IMR-90 (cell line): Measurements from ENCODE around the gene AMN. TPM values are rescaled to one million over a fixed set of nuclear protein-coding genes. Genes with fewer than 3 reads are reported as not detected.

Source experiments
- ATAC-seq: fragments of 200-7000 bp; cut with Tn5 transposase; 2 replicates; pipeline ENCODE4 v1.9.1; 2020; ENCODE audit warnings: low read depth, mild to moderate bottlenecking, moderate library complexity
- BruUV-seq: library from RNA; stranded (reverse); fragments of 400-500 nt; replicated peaks from 2 replicates; lab custom pipeline; 2021; lab: Mats Ljungman, UMichigan
- CTCF ChIA-PET: fragments of 300-600 bp; formaldehyde crosslinking; extraction: SDS; loops from one replicate; lab custom pipeline; 2021; ENCODE audit warnings: antibody characterized with exemption; lab: Yijun Ruan, JAX
- POLR2A ChIA-PET: fragments of 300-600 bp; sonication (Branson Sonifier 250); formaldehyde crosslinking; loops from one replicate; lab custom pipeline; 2022; ENCODE audit warnings: antibody characterized with exemption; ENCODE audit not compliant: unreplicated experiment; lab: Charles Lee
- DNase-seq: peaks from one replicate; pipeline ENCODE4 v3.0.0; 2013
- H2AFZ ChIP-seq: replicated peaks from 2 replicates; pipeline ENCODE3; 2013; ENCODE audit warnings: low read length, mild to moderate bottlenecking; ENCODE audit not compliant: poor library complexity
- H2AK5ac ChIP-seq: 2 replicates; pipeline ENCODE4 v1.6.1; 2013; ENCODE audit warnings: low read depth, low read length, inconsistent platforms
- H2AK9ac ChIP-seq: replicated peaks from 2 replicates; pipeline ENCODE3; 2013; ENCODE audit warnings: mild to moderate bottlenecking, low read depth, low read length, moderate library complexity; ENCODE audit not compliant: poor library complexity
- H2BK120ac ChIP-seq: 2 replicates; pipeline ENCODE4 v1.6.1; 2013; ENCODE audit warnings: low read depth, low read length, inconsistent platforms
- H2BK15ac ChIP-seq: 3 replicates; pipeline ENCODE4 v1.6.1; 2013; ENCODE audit warnings: low read depth, low read length, inconsistent platforms
- H2BK20ac ChIP-seq: 2 replicates; pipeline ENCODE4 v1.6.1; 2013; ENCODE audit warnings: low read depth, mild to moderate bottlenecking, inconsistent platforms, low read length, moderate library complexity
- H2BK5ac ChIP-seq: 2 replicates; pipeline ENCODE4 v1.6.1; 2013; ENCODE audit warnings: mild to moderate bottlenecking, low read depth, low read length, inconsistent platforms; ENCODE audit not compliant: poor library complexity, severe bottlenecking
- H3K14ac ChIP-seq: replicated peaks from 2 replicates; pipeline ENCODE4 v1.6.1; 2013; ENCODE audit warnings: low read depth, low read length, inconsistent platforms
- H3K18ac ChIP-seq: 2 replicates; pipeline ENCODE4 v1.6.1; 2013; ENCODE audit warnings: low read depth, low read length, control low read depth
- H3K23ac ChIP-seq: 2 replicates; pipeline ENCODE4 v1.6.1; 2013; ENCODE audit warnings: low read depth, low read length, inconsistent platforms
- H3K27ac ChIP-seq: 2 replicates; pipeline ENCODE4 v1.5.1; 2013; ENCODE audit warnings: mild to moderate bottlenecking, control low read depth, low read length; ENCODE audit not compliant: insufficient read depth
- H3K27me3 ChIP-seq: 2 replicates; pipeline ENCODE4 v1.6.1; 2013; ENCODE audit warnings: low read length; ENCODE audit not compliant: control insufficient read depth, insufficient read depth
- H3K36me3 ChIP-seq: 2 replicates; pipeline ENCODE4 v1.6.1; 2013; ENCODE audit warnings: low read length, mixed read lengths; ENCODE audit not compliant: control insufficient read depth, insufficient read depth
- H3K4ac ChIP-seq: 2 replicates; pipeline ENCODE4 v1.6.1; 2013; ENCODE audit warnings: low read depth, low read length, inconsistent platforms
- H3K4me1 ChIP-seq: 2 replicates; pipeline ENCODE4 v1.6.1; 2013; ENCODE audit warnings: low read length, mixed read lengths; ENCODE audit not compliant: control insufficient read depth, insufficient read depth
- H3K4me2 ChIP-seq: 2 replicates; pipeline ENCODE4 v1.6.1; 2013; ENCODE audit warnings: low read depth, mild to moderate bottlenecking, control low read depth, low read length, moderate library complexity
- H3K4me3 ChIP-seq: 2 replicates; pipeline ENCODE4 v1.5.1; 2013; ENCODE audit warnings: low read depth, mild to moderate bottlenecking, control low read depth, low read length, moderate library complexity; ENCODE audit not compliant: insufficient read depth
- H3K56ac ChIP-seq: 2 replicates; pipeline ENCODE4 v1.6.1; 2013; ENCODE audit warnings: low read length, inconsistent platforms; ENCODE audit not compliant: insufficient read depth; ENCODE audit errors: extremely low read depth
- H3K79me1 ChIP-seq, 2 experiments: 2 replicates each; pipeline ENCODE4 v1.6.1; 2013; ENCODE audit warnings: low read length in 2 of 2, inconsistent platforms in 1 of 2, low read depth in 1 of 2
- H3K9ac ChIP-seq: 2 replicates; pipeline ENCODE4 v1.6.1; 2013; ENCODE audit warnings: low read depth, low read length, control low read depth
- H3K9me1 ChIP-seq: 2 replicates; pipeline ENCODE4 v1.6.1; 2013; ENCODE audit warnings: low read length, inconsistent platforms; ENCODE audit not compliant: insufficient read depth
- H3K9me3 ChIP-seq: 2 replicates; pipeline ENCODE4 v1.6.1; 2013; ENCODE audit warnings: low read length; ENCODE audit not compliant: control insufficient read depth, insufficient read depth
- H4K20me1 ChIP-seq: 2 replicates; pipeline ENCODE4 v1.6.1; 2013; ENCODE audit warnings: low read length, inconsistent platforms; ENCODE audit not compliant: insufficient read depth
- H4K5ac ChIP-seq: 2 replicates; pipeline ENCODE4 v1.6.1; 2013; ENCODE audit warnings: mild to moderate bottlenecking, low read depth, low read length, control low read depth
- H4K8ac ChIP-seq, 2 experiments: 2 replicates each; pipeline ENCODE4 v1.6.1; 2013; ENCODE audit warnings: low read depth in 2 of 2, low read length in 2 of 2, control low read depth in 1 of 2, inconsistent platforms in 1 of 2
- H4K91ac ChIP-seq: 2 replicates; pipeline ENCODE4 v1.6.1; 2013; ENCODE audit warnings: low read depth, low read length, inconsistent platforms; ENCODE audit not compliant: insufficient read depth
- BHLHE40 ChIP-seq: fragments of 150-350 bp; IDR thresholded peaks from 2 replicates; pipeline ENCODE4 v1.6.1; 2016; ENCODE audit warnings: mild to moderate bottlenecking, low read depth, low read length
- CTCF ChIP-seq: conservative IDR thresholded peaks from 2 replicates; pipeline ENCODE4 v1.5.1; 2012; ENCODE audit warnings: mild to moderate bottlenecking, low read depth, low read length, improper control_type of control experiment
- ELK1 ChIP-seq: fragments of 150-350 bp; IDR thresholded peaks from 2 replicates; pipeline ENCODE4 v1.6.1; 2016; ENCODE audit warnings: low read depth, mild to moderate bottlenecking, low read length, moderate library complexity, borderline replicate concordance
- MAZ ChIP-seq: IDR thresholded peaks from 2 replicates; pipeline ENCODE4 v1.6.1; 2012; ENCODE audit warnings: low read depth, mild to moderate bottlenecking, low read length, improper control_type of control experiment, moderate library complexity, borderline replicate concordance
- MXI1 ChIP-seq: IDR thresholded peaks from 2 replicates; pipeline ENCODE4 v1.6.1; 2012; ENCODE audit warnings: low read depth, mild to moderate bottlenecking, low read length, moderate library complexity, borderline replicate concordance
- NFE2L2 ChIP-seq: fragments of 150-350 bp; IDR thresholded peaks from 2 replicates; pipeline ENCODE4 v1.6.1; 2016; ENCODE audit warnings: low read depth, mild to moderate bottlenecking, low read length
- POLR2A ChIP-seq: IDR thresholded peaks from 2 replicates; pipeline ENCODE4 v1.6.1; 2012; ENCODE audit warnings: mild to moderate bottlenecking, low read depth, low read length
- RCOR1 ChIP-seq: IDR thresholded peaks from 2 replicates; pipeline ENCODE4 v1.6.1; 2012; ENCODE audit warnings: mild to moderate bottlenecking, low read length, improper control_type of control experiment; ENCODE audit not compliant: insufficient replicate concordance
- SMC3 ChIP-seq: fragments of 150-350 bp; IDR thresholded peaks from 2 replicates; pipeline ENCODE4 v1.6.1; 2016; ENCODE audit warnings: low read depth, mild to moderate bottlenecking, antibody characterized with exemption, low read length, moderate library complexity
- USF2 ChIP-seq: fragments of 150-350 bp; IDR thresholded peaks from 2 replicates; pipeline ENCODE4 v1.6.1; 2017; ENCODE audit warnings: mild to moderate bottlenecking, antibody characterized with exemption, low read length, low read depth
- WGBS, 2 experiments: methylation state at CpG; one replicate each; pipeline versions ENCODE4 v1.1.5 to v1.1.7; 2013; ENCODE audit warnings: missing lambda C conversion rate in 2 of 2; ENCODE audit not compliant: insufficient read length in 1 of 2; ENCODE audit errors: extremely low coverage in 2 of 2; 5-methylcytosine and 5-hydroxymethylcytosine counted together
- dilution Hi-C: fragments of 300-500 bp; cut with HindIII; formaldehyde crosslinking; loops from one replicate; pipeline ENCODE4 v1.14.3; 2018; ENCODE audit warnings: low sequenced_read_pairs; ENCODE audit not compliant: unreplicated experiment
- in situ Hi-C: fragments of 300-500 bp; cut with MboI; formaldehyde crosslinking; loops from 3 replicates; pipeline ENCODE4 v1.14.3; 2019; ENCODE audit warnings: low sequenced_read_pairs, inconsistent platforms, mixed read lengths
- intact Hi-C: fragments of 100-400 bp; cut with micrococcal nuclease; formaldehyde crosslinking; loops from 2 replicates; pipeline ENCODE4 v1.10.0; 2022
- polyA plus RNA-seq, 3 experiments: library from polyadenylated mRNA; depleted of rRNA; stranded (reverse); fragments of >200 nt; gene quantifications; 2 replicates each; pipeline ENCODE4 v1.2.3, GENCODE V29; 2012; ENCODE audit warnings: low replicate concordance in 1 of 3
- total RNA-seq: library from RNA; depleted of rRNA; stranded (reverse); fragments of >200 nt; gene quantifications from 2 replicates; pipeline ENCODE4 v1.2.3, GENCODE V29; 2012

AMN gene
- total and polyA plus RNA-seq, 2 of the 4 experiments (the other 2 are of a cell fraction), result under 0.01 to 0.24 TPM

GRCh38 chr14:102924632-102925588 is 2.4 kb downstream of the AMN start:
- Histone ChIP-seq H3K36me3 (no peaks in the 10 kb centered on the region), H3K4me2 (no peak overlapping the region), H3K23ac (no peak overlapping the region), H3K4me1 (peaks cover 13% of the 10 kb centered on the region), H3K9ac (no peak overlapping the region), H2BK20ac (no peak overlapping the region), H3K56ac (no peak overlapping the region), H4K20me1 (no peaks in the 10 kb centered on the region), H3K79me1 (no peaks in the 10 kb centered on the region), H4K8ac (no peak overlapping the region), H4K5ac (no peak overlapping the region), H2AK9ac (no peak overlapping the region), H3K18ac (no peak overlapping the region), H2AK5ac (no peak overlapping the region), H2BK15ac (no peak overlapping the region), H3K4ac (no peak overlapping the region), H2BK120ac (no peak overlapping the region), H3K4me3 (no peak overlapping the region), H3K27ac (no peak overlapping the region), H3K9me3 (peaks cover 7% of the 10 kb centered on the region; the same call in 1 of the 2 replicates), H2AFZ (no peak overlapping the region), H2BK5ac (no peak overlapping the region), H3K9me1 (0 out of 2 replicates have a peak, but pooled peaks cover 3% of the 10 kb centered on the region), H4K91ac (no peak overlapping the region), H3K14ac (no peak overlapping the region), H3K27me3 (peaks cover 76% of the 10 kb centered on the region)
- no peak for ATAC-seq
- CTCF ChIA-PET, result no interaction called here
- no TSS peak for BruUV-seq
- POLR2A ChIA-PET, result interaction anchor here (0.6 kb wide), 2 partner anchors 101 to 212 kb away, joined by 3 to 18 read pairs; no protein-coding TSS in a partner anchor
- dilution Hi-C loops (no loop called here), in situ Hi-C loops (no loop called here), intact Hi-C loops (no loop called here)
- WGBS, 2 experiments, result 76% methylated on average over 12 of the region's 25 CpGs; no CpG with 5 or more reads in 1 of the 2 experiments
- no peak for TF ChIP-seq ELK1
- TF ChIP-seq CTCF, result no peak
- no peak for TF ChIP-seq BHLHE40
- TF ChIP-seq NFE2L2, result no peak
- no peak for TF ChIP-seq MAZ
- no peak for TF ChIP-seq POLR2A
- TF ChIP-seq USF2, result no peak
- TF ChIP-seq SMC3, result no peak
- TF ChIP-seq MXI1, result no peak
- no peak for TF ChIP-seq RCOR1
- DNase-seq, result no peak
